ENCODE data around the gene SPAG6. TPM values are rescaled to one million over a fixed set of nuclear protein-coding genes. Genes with fewer than 3 reads are reported as not detected.

The SPAG6 gene
- total and polyA plus RNA-seq, 2 of the 4 experiments (the other 2 are of a cell fraction) = not detected

DNA sequence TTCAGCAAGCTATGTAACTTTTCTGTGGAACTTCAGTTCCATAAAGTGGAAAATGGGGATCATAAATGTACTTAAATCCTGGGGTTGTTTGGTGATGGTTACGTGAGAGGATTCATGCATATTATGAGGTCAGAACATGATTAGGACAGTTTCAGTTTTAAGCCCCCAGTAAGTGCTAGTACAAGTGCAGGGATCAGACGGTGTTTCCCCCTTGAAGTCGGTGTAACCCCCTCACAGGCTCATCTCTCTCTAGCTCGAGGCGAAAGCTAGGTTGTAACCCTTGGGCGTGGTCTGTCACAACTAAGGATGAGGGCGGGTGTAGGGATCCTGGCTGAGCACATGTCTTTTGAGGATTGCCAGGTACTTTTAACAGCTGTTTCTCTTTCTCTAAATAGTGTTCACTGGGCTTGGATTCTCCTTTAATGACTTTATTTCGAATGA lies 84.7 kb downstream of the SPAG6 start:
- WGBS, 2 experiments (ENCODE audit: extremely low coverage in 2 of 2, insufficient read length in 1 of 2) = no CpG with 5 or more reads among the region's 8 CpGs
- no peak for TF ChIP-seq BHLHE40 (IDR thresholded peaks at IDR 0.05; ENCODE audit: low read depth, low read length)

More for the DNA sequence above, 84.7 kb downstream of the SPAG6 start:
- Histone ChIP-seq H3K9me1 (ENCODE audit: insufficient read depth, low read length) (peaks cover 5% of the 10 kb centered on the region; the same call in 1 of the 2 replicates), H4K8ac (ENCODE audit: low read depth in 2 of 2, low read length in 2 of 2) (peak overlapping the region in 1 of 2 experiments; percentile 0; a peak in 1 of 4 replicates), H3K9me3 (ENCODE audit: control insufficient read depth, insufficient read depth, low read length) (no peaks in the 10 kb centered on the region), H3K14ac (replicated peaks; ENCODE audit: low read depth, low read length) (no peak overlapping the region), H3K9ac (ENCODE audit: low read depth, low read length) (no peak overlapping the region), H3K18ac (ENCODE audit: low read depth, low read length) (no peak overlapping the region; the same call in 1 of the 2 replicates), H2BK120ac (ENCODE audit: low read depth, low read length) (no peak overlapping the region; the same call in 1 of the 2 replicates), H4K20me1 (ENCODE audit: insufficient read depth, low read length) (no peaks in the 10 kb centered on the region), H3K27ac (ENCODE audit: insufficient read depth, low read length) (no peak overlapping the region), H3K56ac (ENCODE audit: extremely low read depth, insufficient read depth, low read length) (no peak overlapping the region), H2BK15ac (ENCODE audit: low read depth, low read length) (no peak overlapping the region), H3K4me1 (ENCODE audit: control insufficient read depth, insufficient read depth, low read length) (peaks cover 8% of the 10 kb centered on the region), H2AFZ (replicated peaks; ENCODE audit: low read length, poor library complexity) (no peak overlapping the region), H4K91ac (ENCODE audit: insufficient read depth, low read depth, low read length) (no peak overlapping the region), H3K36me3 (ENCODE audit: control insufficient read depth, insufficient read depth, low read length) (no peaks in the 10 kb centered on the region), H2BK20ac (ENCODE audit: low read depth, low read length) (0 out of 2 replicates have a peak overlapping the region, but pooled peaks have one; percentile 32), H3K4me2 (ENCODE audit: low read depth, low read length) (no peak overlapping the region), H3K27me3 (ENCODE audit: control insufficient read depth, insufficient read depth, low read length) (no peaks in the 10 kb centered on the region; the same call in 1 of the 2 replicates), H3K79me1 (ENCODE audit: low read depth in 1 of 2, low read length in 2 of 2) (no peaks in the 10 kb centered on the region), H3K23ac (ENCODE audit: low read depth, low read length) (no peak overlapping the region), H4K5ac (ENCODE audit: low read depth, low read length) (no peak overlapping the region), H2AK5ac (ENCODE audit: low read depth, low read length) (no peak overlapping the region), H2BK5ac (ENCODE audit: low read depth, low read length, poor library complexity, severe bottlenecking) (no peak overlapping the region), H3K4ac (ENCODE audit: low read depth, low read length) (no peak overlapping the region; the same call in 1 of the 2 replicates), H3K4me3 (ENCODE audit: insufficient read depth, low read depth, low read length) (no peak overlapping the region), H2AK9ac (replicated peaks; ENCODE audit: low read depth, low read length, poor library complexity) (no peak overlapping the region)
- CTCF ChIA-PET = interaction anchor here (1.3 kb wide), 1 partner anchor 28 kb away, joined by 3 read pairs; no protein-coding TSS in a partner anchor
- POLR2A ChIA-PET (ENCODE audit: unreplicated experiment) = no interaction called here
- DNase-seq (no peak), ATAC-seq (ENCODE audit: low read depth) (no peak)
- in situ Hi-C loops (cut with MboI; ENCODE audit: low sequenced_read_pairs) = loop anchor here (25.0 kb wide), 1 partner anchor 918 kb away; no protein-coding TSS in a partner anchor
- no TSS peak for BruUV-seq (replicated peaks)
- dilution Hi-C loops (cut with HindIII; ENCODE audit: low sequenced_read_pairs, unreplicated experiment) = no loop called here
- intact Hi-C loops (cut with micrococcal nuclease) = loop anchor here (5.0 kb wide), 2 partner anchors 203 to 282 kb away; partner anchors contain the start of gene PIP4K2A
